ENCODE measurements around the gene CDH26.
"Not testable (repeated sequence)": the region's sequence is repeated elsewhere in the genome, so short reads cannot be mapped to it uniquely, and the experiment has no call there.

The CDH26 gene

GRCh38 chr20:59948828-59949720 is 9.1 kb upstream of the CDH26 start:
- no peaks in the 10 kb centered on the region for H3K27me3 ChIP-seq (ENCODE audit: insufficient read depth, low read depth, severe bottlenecking)
- H3K27ac ChIP-seq = no peak overlapping the region
- H3K4me3 ChIP-seq (ENCODE audit: low read depth, low read length) = no peak overlapping the region
- H3K36me3 ChIP-seq = peaks cover 11% of the 10 kb centered on the region
- no peak for DNase-seq
- TF ChIP-seq CTCF (IDR thresholded peaks at IDR 0.05; ENCODE audit: low read depth, low read length) = peak; percentile 25; the same call in 1 of the 2 replicates
- no peaks in the 10 kb centered on the region for H3K9me3 ChIP-seq (ENCODE audit: severe bottlenecking)

GRCh38 chr20:59949911-59950310 is 8.3 kb upstream of the CDH26 start:
- Histone ChIP-seq H3K27ac (no peak overlapping the region), H3K27me3 (ENCODE audit: insufficient read depth, low read depth, severe bottlenecking) (no peaks in the 10 kb centered on the region), H3K4me3 (ENCODE audit: low read depth, low read length) (no peak overlapping the region), H3K9me3 (ENCODE audit: severe bottlenecking) (no peaks in the 10 kb centered on the region), H3K36me3 (peaks cover 5% of the 10 kb centered on the region)
- TF ChIP-seq CTCF (IDR thresholded peaks at IDR 0.05; ENCODE audit: low read depth, low read length) = no peak
- DNase-seq = no peak

- Histone ChIP-seq H3K27me3 (ENCODE audit: insufficient read depth, low read depth, severe bottlenecking) (no peaks in the 10 kb centered on the region), H3K9me3 (ENCODE audit: severe bottlenecking) (no peaks in the 10 kb centered on the region), H3K27ac (no peak overlapping the region), H3K4me3 (ENCODE audit: low read depth, low read length) (no peak overlapping the region), H3K36me3 (no peaks in the 10 kb centered on the region)
- DNase-seq = no peak
- TF ChIP-seq CTCF (IDR thresholded peaks at IDR 0.05; ENCODE audit: low read depth, low read length) = no peak
Measured at GRCh38 chr20:59954718-59955117, 3.5 kb upstream of the CDH26 start.

- Histone ChIP-seq H3K36me3 (no peaks in the 10 kb centered on the region), H3K27ac (no peak overlapping the region)
Measured at GRCh38 chr20:59955131-59955796, 3.0 kb upstream of the CDH26 start.

GRCh38 chr20:59957568-59957967 is 655 bp upstream of the CDH26 start:
- not testable (repeated sequence) for DNase-seq; H3K27me3 ChIP-seq (ENCODE audit: insufficient read depth, low read depth, severe bottlenecking); H3K9me3 ChIP-seq (ENCODE audit: severe bottlenecking); H3K36me3 ChIP-seq; H3K27ac ChIP-seq; H3K4me3 ChIP-seq (ENCODE audit: low read depth, low read length)

More at GRCh38 chr20:59955131-59955796, 3.0 kb upstream of the CDH26 start:
- peak; percentile 42 for DNase-seq
- Histone ChIP-seq H3K4me3 (ENCODE audit: low read depth, low read length) (no peak overlapping the region), H3K27me3 (ENCODE audit: insufficient read depth, low read depth, severe bottlenecking) (no peaks in the 10 kb centered on the region), H3K9me3 (ENCODE audit: severe bottlenecking) (no peaks in the 10 kb centered on the region)
- peak; percentile 43 for TF ChIP-seq CTCF (IDR thresholded peaks at IDR 0.05; ENCODE audit: low read depth, low read length)

- H3K27ac ChIP-seq = no peak overlapping the region
- H3K36me3 ChIP-seq = no peaks in the 10 kb centered on the region
- DNase-seq = peak; percentile 18
- H3K9me3 ChIP-seq (ENCODE audit: severe bottlenecking) = no peaks in the 10 kb centered on the region
- H3K4me3 ChIP-seq (ENCODE audit: low read depth, low read length) = no peak overlapping the region
- no peak for TF ChIP-seq CTCF (IDR thresholded peaks at IDR 0.05; ENCODE audit: low read depth, low read length)
- H3K27me3 ChIP-seq (ENCODE audit: insufficient read depth, low read depth, severe bottlenecking) = no peaks in the 10 kb centered on the region
Measured at GRCh38 chr20:59958626-59959025, 403 bp downstream of the CDH26 start.
